Measurements from ENCODE around the gene IPO8. TPM values are rescaled to one million over a fixed set of nuclear protein-coding genes. Genes with fewer than 3 reads are reported as not detected.

IPO8 gene
- total and polyA plus RNA-seq, 2 of the 4 experiments (the other 2 are of a cell fraction) = 11.1 to 31.5 TPM

DNA sequence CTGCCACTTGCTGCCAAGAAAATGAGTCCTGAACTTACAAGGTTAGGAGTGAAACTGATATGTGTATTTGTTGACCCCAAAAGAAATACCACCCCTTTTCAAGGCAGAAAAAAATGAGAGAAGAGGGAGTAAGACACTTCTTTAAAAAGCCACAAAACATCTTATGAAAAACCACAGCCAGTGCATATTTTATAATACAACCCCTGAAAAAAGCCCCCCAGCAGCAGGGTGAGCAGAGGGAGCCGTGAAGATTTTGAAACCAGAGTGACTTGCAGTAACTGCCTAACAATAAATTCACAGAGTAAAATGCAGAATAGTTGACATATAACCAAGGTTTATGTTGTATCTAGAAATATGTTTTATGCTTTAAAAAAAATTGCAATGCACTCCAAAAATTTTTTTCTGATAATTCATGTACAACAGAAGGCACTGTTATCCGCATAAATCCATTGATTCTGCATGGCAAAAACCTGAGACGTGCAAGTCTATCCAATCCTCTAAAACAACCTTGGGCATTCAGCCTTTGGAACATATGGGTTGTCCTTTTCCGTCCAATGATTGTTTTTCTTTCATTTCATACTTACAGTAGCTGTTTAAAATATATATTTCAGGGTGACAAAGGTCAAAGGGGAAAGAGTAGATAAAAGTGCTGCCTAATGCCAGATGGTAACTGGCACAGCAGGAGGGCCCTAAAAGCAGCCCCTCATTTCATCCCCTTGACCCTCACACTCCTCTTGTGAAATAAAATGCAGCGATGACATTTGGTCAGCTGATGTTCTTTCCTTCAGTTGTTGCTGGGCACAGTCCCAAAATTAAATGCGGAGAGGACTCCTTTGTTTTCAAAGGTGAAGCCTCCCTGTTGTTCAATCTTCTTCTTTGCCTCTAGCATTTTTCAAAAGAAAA, 65.3 kb downstream of the IPO8 start (continued):
- no peak for TF ChIP-seq NFE2L2 (IDR thresholded peaks at IDR 0.05; ENCODE audit: low read depth, low read length)

DNA sequence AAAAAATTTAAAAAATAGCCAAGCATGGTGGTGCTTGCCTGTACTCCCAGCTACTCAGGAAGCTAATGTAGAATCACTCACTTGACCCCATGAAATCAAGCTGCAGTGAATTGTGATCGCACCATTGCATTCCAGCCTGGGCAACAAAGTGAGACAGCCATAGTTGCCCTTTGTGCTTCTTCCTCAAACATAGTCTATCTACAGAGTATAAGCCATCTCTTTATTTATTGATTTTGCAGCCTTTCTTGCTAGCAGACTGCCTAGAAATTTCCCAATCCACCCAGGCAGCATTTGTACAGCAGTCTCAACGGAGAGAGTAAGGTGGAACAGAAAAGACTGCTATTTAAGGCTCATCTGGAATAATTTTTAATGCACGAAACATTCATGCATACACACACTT, 68.8 kb downstream of the IPO8 start:
- Histone ChIP-seq H2BK120ac (ENCODE audit: low read depth, low read length) (no peak overlapping the region), H3K14ac (replicated peaks; ENCODE audit: low read depth, low read length) (no peak overlapping the region), H3K27ac (ENCODE audit: insufficient read depth, low read length) (no peak overlapping the region), H2BK5ac (ENCODE audit: low read depth, low read length, poor library complexity, severe bottlenecking) (no peak overlapping the region), H4K8ac (ENCODE audit: low read depth in 2 of 2, low read length in 2 of 2) (no peak overlapping the region), H3K56ac (ENCODE audit: extremely low read depth, insufficient read depth, low read length) (no peak overlapping the region), H3K18ac (ENCODE audit: low read depth, low read length) (no peak overlapping the region), H3K27me3 (ENCODE audit: control insufficient read depth, insufficient read depth, low read length) (no peaks in the 10 kb centered on the region), H4K91ac (ENCODE audit: insufficient read depth, low read depth, low read length) (no peak overlapping the region), H3K79me1 (ENCODE audit: low read depth in 1 of 2, low read length in 2 of 2) (no peaks in the 10 kb centered on the region), H3K4me2 (ENCODE audit: low read depth, low read length) (no peak overlapping the region), H3K23ac (ENCODE audit: low read depth, low read length) (no peak overlapping the region), H3K4me1 (ENCODE audit: control insufficient read depth, insufficient read depth, low read length) (peaks cover 2% of the 10 kb centered on the region; the same call in 1 of the 2 replicates), H2BK15ac (ENCODE audit: low read depth, low read length) (no peak overlapping the region), H2AK5ac (ENCODE audit: low read depth, low read length) (no peak overlapping the region), H2BK20ac (ENCODE audit: low read depth, low read length) (no peak overlapping the region), H3K4me3 (ENCODE audit: insufficient read depth, low read depth, low read length) (no peak overlapping the region), H3K9ac (ENCODE audit: low read depth, low read length) (no peak overlapping the region), H3K4ac (ENCODE audit: low read depth, low read length) (no peak overlapping the region), H2AK9ac (replicated peaks; ENCODE audit: low read depth, low read length, poor library complexity) (no peak overlapping the region), H3K9me3 (ENCODE audit: control insufficient read depth, insufficient read depth, low read length) (no peaks in the 10 kb centered on the region), H4K5ac (ENCODE audit: low read depth, low read length) (no peak overlapping the region), H3K9me1 (ENCODE audit: insufficient read depth, low read length) (no peaks in the 10 kb centered on the region), H2AFZ (replicated peaks; ENCODE audit: low read length, poor library complexity) (no peak overlapping the region), H3K36me3 (ENCODE audit: control insufficient read depth, insufficient read depth, low read length) (peaks cover 16% of the 10 kb centered on the region), H4K20me1 (ENCODE audit: insufficient read depth, low read length) (no peaks in the 10 kb centered on the region; the same call in 1 of the 2 replicates)
- ATAC-seq (ENCODE audit: low read depth) = no peak
- no peak for DNase-seq
- intact Hi-C loops (cut with micrococcal nuclease) (no loop called here), in situ Hi-C loops (cut with MboI; ENCODE audit: low sequenced_read_pairs) (no loop called here), dilution Hi-C loops (cut with HindIII; ENCODE audit: low sequenced_read_pairs, unreplicated experiment) (no loop called here)
- POLR2A ChIA-PET (ENCODE audit: unreplicated experiment) = no interaction called here
- 60% methylated on average over 1 of the region's 3 CpGs; no CpG with 5 or more reads in 1 of the 2 experiments for WGBS, 2 experiments (ENCODE audit: extremely low coverage in 2 of 2, insufficient read length in 1 of 2)
- no peak for TF ChIP-seq RCOR1 (IDR thresholded peaks at IDR 0.05; ENCODE audit: insufficient replicate concordance, low read length)
- no TSS peak for BruUV-seq (replicated peaks)
- CTCF ChIA-PET = no interaction called here

Data from IMR-90 (cell line).